Epithelial cell of prostate (primary cell): ENCODE data around the gene R3HDML.
"Not testable (repeated sequence)": the region's sequence is repeated elsewhere in the genome, so short reads cannot be mapped to it uniquely, and the experiment has no call there.

Experiments
- DNase-seq: peaks from one replicate; pipeline ENCODE4 v3.0.0-alpha.2; 2011; ENCODE audit warnings: low read depth, low spot score
- H3K27ac ChIP-seq: fragments of 450-650 bp; 2 replicates; pipeline ENCODE4 v1.5.1; 2017; ENCODE audit warnings: mild to moderate bottlenecking

Gene R3HDML

GRCh38 chr20:44336725-44337380 is at the start of gene R3HDML:
Gene R3HDML, plus strand, starts transcription at chr20:44337043. Its CDS starts 115 bp downstream, at chr20:44337158.
- H3K27ac ChIP-seq: no peak within 1 kb of the TSS
- DNase-seq: no peak

- H3K27ac ChIP-seq: no peak overlapping the region
- no peak for DNase-seq
Measured at GRCh38 chr20:44287272-44288097, 49.4 kb upstream of the R3HDML start.

DNA sequence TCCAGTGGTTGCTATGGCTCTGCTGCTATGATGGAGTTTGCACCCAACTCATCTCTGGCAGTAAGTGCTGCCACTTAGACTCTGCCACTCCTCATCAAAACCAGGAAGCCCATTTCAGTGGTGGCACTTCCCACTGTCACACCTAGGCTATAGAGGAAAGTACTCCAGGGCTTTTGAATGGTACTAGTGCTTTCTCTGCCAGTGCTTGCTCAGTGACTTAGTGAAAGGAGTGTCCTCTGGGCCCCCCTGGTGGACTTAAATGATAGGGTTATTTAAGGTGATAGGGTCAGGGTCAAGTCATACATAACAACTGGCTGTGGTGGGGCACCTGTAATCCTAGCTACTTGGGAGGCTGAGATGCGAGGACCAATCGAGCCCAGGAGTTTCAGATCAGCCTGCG is 48.6 kb upstream of the R3HDML start:
- DNase-seq: no peak
- no peak overlapping the region for H3K27ac ChIP-seq

DNA sequence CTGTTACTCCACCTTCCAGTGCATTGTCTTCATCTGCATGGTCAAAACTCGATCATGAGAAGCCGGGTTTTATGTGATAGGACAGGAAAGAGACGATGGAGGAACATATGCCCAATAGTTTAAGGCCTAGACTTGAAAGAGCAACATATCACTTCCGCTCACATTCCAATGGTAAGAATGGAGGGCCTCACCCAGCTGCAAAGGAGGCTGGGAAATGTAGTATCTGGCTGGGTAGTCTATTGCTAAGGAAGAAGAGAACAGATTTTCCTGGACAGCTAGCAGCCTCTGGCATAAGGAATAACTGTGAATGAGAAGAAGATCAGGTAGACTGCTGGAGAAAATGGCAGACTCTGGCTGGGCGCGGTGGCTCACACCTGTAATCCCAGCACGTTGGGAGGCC is 45.1 kb upstream of the R3HDML start:
- DNase-seq: no peak
- H3K27ac ChIP-seq: no peak overlapping the region

- H3K27ac ChIP-seq: no peak overlapping the region
- no peak for DNase-seq
Measured at GRCh38 chr20:44296011-44296410, 40.8 kb upstream of the R3HDML start.

- H3K27ac ChIP-seq: no peak overlapping the region
- no peak for DNase-seq
Measured at GRCh38 chr20:44297721-44298120, 39.1 kb upstream of the R3HDML start.

DNA sequence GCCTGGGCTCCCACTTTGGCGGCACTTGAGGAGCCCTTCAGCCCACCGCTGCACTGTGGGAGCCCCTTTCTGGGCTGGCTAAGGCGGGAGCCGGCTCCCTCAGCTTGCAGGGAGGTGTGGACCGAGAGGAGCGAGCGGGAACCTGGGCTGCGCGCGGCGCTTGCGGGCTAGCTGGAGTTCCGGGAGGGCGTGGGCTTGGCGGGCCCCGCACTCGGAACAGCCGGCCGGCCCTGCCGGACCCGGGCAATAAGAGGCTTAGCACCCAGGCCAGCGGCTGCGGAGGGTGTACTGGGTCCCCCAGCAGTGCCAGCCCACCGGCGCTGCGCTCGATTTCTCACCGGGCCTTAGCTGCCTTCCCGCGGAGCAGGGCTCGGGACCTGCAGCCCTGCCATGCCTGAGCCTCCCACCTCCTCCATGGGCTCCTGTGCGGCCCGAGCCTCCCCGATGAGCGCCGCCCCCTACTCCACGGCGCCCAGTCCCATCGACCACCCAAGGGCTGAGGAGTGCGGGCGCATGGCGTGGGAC is 37.8 kb upstream of the R3HDML start:
- H3K27ac ChIP-seq, DNase-seq: not testable (repeated sequence)

DNA sequence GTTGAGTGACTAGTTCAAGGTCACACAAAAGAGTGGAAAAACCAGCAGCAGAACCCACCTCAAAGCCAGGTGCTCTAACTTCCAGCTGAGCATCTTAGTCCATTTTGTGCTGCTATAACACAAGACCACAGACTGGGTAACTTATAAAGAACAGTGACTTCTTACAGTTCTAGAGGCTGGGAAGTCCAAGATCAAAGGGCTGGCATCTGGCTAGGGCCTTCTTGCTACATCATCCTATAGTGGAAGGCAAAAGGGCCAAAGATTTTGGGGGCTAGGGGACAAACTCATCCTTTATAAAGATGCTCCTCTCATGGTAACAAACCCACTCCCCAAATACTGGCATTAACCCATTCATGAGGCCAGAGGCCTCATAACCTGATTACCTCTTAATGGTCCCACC is 35.6 kb upstream of the R3HDML start:
- no peak for DNase-seq

GRCh38 chr20:44302026-44302669 is 34.7 kb upstream of the R3HDML start:
- DNase-seq: peak; percentile 16
- H3K27ac ChIP-seq: peak overlapping the region; percentile 16

More for the DNA sequence above, 35.6 kb upstream of the R3HDML start:
- no peak overlapping the region for H3K27ac ChIP-seq

DNA sequence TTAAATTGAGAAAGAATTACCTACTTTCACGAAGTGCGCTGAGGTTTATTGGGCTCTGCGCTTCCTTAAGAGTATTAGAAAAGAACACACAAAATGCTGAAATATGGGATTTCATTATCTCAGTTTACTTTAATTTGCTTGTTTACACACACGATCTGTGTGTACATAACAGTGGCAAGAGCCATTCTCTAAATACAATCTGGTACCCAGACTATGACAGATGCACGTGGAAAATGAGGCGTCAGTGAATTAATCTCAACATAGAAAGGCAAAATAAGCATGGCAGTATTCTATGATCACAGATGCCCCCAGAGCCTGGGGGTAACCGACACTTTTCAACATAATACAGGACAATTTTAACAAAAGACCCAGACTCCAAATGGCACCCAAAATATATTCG is 34.1 kb upstream of the R3HDML start:
- no peak for DNase-seq
- peak overlapping the region; percentile 16 for H3K27ac ChIP-seq

DNA sequence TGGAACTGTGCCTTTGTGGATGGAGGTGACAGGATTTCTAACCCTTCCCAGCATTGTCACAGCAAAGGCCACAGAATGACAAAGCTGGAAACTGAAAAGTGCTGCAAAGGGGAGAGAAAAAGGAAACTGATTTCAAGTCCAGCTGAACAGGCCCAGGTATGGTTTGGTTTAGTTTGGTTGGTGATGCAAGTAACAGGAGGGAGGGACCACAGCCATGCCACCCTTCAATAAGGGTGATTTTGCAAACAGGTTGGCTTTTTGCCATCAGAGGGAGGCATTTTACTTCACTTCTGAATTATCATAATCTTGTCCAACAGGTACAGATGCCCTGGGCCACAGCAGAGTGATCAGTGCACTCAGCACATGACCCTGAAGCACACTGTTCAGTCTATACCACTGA is 32.5 kb upstream of the R3HDML start:
- no peak overlapping the region for H3K27ac ChIP-seq
- DNase-seq: no peak

GRCh38 chr20:44306927-44307326 is 29.9 kb upstream of the R3HDML start:
- no peak overlapping the region for H3K27ac ChIP-seq

DNA sequence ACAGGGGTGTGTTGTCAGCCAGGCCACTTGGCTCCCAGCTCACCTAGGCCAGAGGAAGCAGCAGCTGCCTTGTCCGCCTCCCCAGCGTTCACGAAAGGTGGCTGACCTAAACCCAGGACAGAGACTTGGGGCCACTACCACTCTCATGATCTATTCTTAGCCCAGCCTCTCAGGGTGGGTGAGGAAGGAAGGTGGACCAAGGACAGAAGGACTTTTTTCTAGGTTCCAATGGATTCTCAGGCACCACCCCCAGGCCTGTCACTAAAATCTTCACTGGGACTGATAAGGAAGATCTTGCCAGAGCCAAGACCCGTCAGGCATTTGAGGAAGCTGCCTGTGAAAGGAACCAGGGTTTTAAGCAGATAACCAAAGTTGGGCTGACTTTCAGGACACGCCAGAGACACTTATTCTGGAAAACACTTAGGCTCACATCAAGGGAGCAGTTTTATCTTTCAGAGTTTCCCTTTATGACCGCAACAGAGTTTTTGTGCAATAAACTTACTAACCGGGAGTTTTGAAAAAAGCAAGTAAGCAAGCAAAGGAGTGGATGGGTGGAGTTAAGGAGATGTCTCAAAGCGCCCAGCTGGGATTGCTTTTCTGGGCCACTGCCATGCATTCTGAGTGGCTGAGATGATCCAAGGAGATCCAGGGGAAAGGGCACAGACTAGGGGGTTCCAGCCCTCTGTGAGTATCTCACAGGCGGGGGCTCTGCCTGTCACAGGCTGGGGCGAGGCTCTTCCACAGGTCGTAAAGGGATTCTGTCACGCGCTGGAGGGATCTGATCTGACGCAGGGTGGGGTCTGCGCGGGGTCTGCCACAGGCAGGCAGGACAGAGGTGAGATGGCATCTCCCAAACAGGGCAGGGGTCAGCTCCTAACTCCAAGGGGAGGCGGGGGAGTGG is 26.8 kb upstream of the R3HDML start:
- no peak overlapping the region for H3K27ac ChIP-seq
- DNase-seq: no peak

More at GRCh38 chr20:44306927-44307326, 29.9 kb upstream of the R3HDML start:
- no peak for DNase-seq

DNA sequence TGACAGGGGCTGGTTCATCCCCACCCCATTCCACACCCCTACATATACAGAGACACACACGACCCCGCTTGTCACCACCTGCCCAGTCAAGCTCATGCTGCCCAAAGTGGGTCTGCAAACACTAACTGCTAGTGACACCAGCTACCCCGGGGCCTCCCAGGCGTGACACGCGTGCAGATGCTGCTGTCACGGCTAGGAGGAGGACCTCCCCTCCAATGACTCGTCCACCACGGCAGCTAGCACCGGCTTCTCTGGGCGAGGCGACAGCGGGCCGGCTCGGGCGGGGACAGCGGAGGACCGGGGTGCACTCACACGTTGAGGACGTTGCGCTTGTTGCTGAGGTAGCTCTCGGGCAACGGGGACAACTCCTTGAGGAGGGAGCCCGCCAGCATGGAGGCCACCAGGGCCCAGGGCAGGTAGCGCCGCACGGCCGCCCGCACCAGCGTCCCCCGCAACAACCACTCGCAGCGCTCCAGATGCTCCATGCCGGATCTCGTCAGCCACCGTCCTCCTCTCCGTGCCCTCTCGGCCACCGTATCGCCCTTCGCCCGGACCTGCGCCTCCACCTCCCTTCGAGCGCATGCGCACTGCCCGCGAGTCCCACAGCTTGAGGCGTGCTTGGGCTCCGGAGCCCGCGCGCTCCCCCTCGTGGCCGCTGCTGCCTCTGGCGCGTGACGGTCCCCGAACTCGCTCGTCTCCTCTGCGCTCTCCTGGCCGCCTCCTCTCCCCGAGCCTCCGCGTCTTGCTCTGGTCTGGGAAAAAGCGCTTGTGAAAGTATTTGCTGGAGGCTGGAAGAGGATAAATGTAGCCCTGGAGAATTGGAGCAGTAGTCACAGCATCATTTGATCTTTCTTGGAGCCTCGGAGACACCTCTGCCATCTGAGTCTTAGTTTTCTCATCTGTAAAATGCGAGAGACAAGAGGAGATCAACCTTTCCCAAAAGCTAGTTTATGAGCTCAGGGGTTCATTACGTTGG is 25.9 kb upstream of the R3HDML start, which contains the start of gene FITM2:
FITM2 (minus strand) TSS at position 539 of the 976 bp plus-strand sequence; CDS start at position 485, 54 bp downstream.
- DNase-seq: peak; percentile 85
- H3K27ac ChIP-seq: no peak within 1 kb of the TSS

- no peak overlapping the region for H3K27ac ChIP-seq
- DNase-seq: no peak
Measured at GRCh38 chr20:44314870-44315269, 22.0 kb upstream of the R3HDML start.

- H3K27ac ChIP-seq: no peak overlapping the region
- no peak for DNase-seq
Measured at GRCh38 chr20:44319839-44320422, 16.9 kb upstream of the R3HDML start.

DNA sequence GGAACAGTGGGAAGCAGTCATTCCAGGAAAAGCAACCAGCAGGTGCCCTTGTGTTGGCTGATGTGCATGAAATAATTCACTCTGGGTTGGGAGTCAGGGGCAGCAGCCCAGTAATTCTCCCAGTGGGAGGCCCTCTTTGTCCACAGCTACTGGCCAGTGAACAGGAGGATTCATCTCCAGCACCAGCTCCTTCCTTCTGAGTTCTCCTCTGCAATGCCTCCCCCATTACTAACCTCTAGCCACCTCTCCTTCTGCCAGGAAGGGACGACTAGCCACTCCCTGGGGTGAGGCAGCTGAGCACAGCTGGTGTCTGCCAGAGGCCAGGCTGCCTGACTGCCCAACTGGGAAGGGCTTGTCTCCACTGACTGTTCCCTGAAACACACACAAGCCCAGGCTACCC is 12.5 kb upstream of the R3HDML start:
- no peak for DNase-seq
- no peak overlapping the region for H3K27ac ChIP-seq
